Naive thymus-derived CD4-positive, alpha-beta T cell (primary cell): ENCODE measurements around the gene SLC29A1. TPM values are rescaled to one million over a fixed set of nuclear protein-coding genes. Genes with fewer than 3 reads are reported as not detected.

Source experiments
- ATAC-seq: fragments of 150-1000 bp; cut with Tn5 transposase; 2 replicates; pipeline ENCODE4 v1.10.0; 2021; ENCODE audit warnings: mild to moderate bottlenecking, moderate library complexity
- CTCF ChIA-PET: fragments of 350-600 bp; sonication (Branson Sonifier 250); formaldehyde crosslinking; loops from one replicate; lab custom pipeline; 2021; ENCODE audit warnings: antibody characterized with exemption; lab: Charles Lee
- POLR2A ChIA-PET: fragments of 350-600 bp; sonication (Branson Sonifier 250); formaldehyde crosslinking; loops from one replicate; lab custom pipeline; 2021; ENCODE audit warnings: antibody characterized with exemption, inconsistent platforms; lab: Charles Lee
- DNase-seq, 9 donors: peaks; one replicate each; pipeline versions ENCODE4 v3.0.0 to v3.0.0-alpha.2; 2020 to 2022; ENCODE audit warnings: mixed read lengths in 1 of 9
- H3K27ac ChIP-seq: one replicate; pipeline ENCODE4 v1.7.0; 2013; ENCODE audit warnings: mild to moderate bottlenecking, low read depth, low read length, moderate library complexity
- H3K27me3 ChIP-seq, 2 donors: one replicate each; pipeline ENCODE4 v1.7.0; 2013; ENCODE audit warnings: low read length in 2 of 2, mild to moderate bottlenecking in 2 of 2, moderate library complexity in 2 of 2; ENCODE audit not compliant: control insufficient read depth in 2 of 2, insufficient read depth in 2 of 2
- H3K36me3 ChIP-seq, 3 experiments: 1 replicate in 2 of 3; 2 replicates in 1 of 3; pipeline ENCODE4 v1.7.0; 2013; ENCODE audit warnings: low read length in 3 of 3, mild to moderate bottlenecking in 3 of 3, moderate library complexity in 1 of 3; ENCODE audit not compliant: insufficient read depth in 3 of 3, control insufficient read depth in 2 of 3
- H3K4me1 ChIP-seq, 2 donors: one replicate each; pipeline ENCODE4 v1.7.0; 2013; ENCODE audit warnings: low read length in 2 of 2, mild to moderate bottlenecking in 2 of 2, moderate library complexity in 1 of 2; ENCODE audit not compliant: control insufficient read depth in 2 of 2, insufficient read depth in 2 of 2
- H3K4me3 ChIP-seq: 2 replicates; pipeline ENCODE4 v1.7.0; 2013; ENCODE audit warnings: mild to moderate bottlenecking, low read length
- H3K9me3 ChIP-seq, 3 experiments: 1 replicate in 2 of 3; 2 replicates in 1 of 3; pipeline ENCODE4 v1.7.0; 2013; ENCODE audit warnings: low read length in 3 of 3; ENCODE audit not compliant: control insufficient read depth in 2 of 3
- H3K27ac Mint-ChIP-seq, 9 donors: one replicate each; pipeline ENCODE4 v1.8.0; 2020 to 2022; ENCODE audit warnings: mixed read lengths in 9 of 9, mild to moderate bottlenecking in 8 of 9, moderate library complexity in 5 of 9, inconsistent platforms in 2 of 9
- H3K27me3 Mint-ChIP-seq, 5 donors: one replicate each; pipeline ENCODE4 v1.8.0; 2021 to 2022; ENCODE audit warnings: mixed read lengths in 5 of 5, mild to moderate bottlenecking in 1 of 5
- H3K36me3 Mint-ChIP-seq, 5 donors: one replicate each; pipeline ENCODE4 v1.8.0; 2020 to 2022; ENCODE audit warnings: mixed read lengths in 5 of 5, mild to moderate bottlenecking in 3 of 5, inconsistent platforms in 1 of 5
- H3K4me1 Mint-ChIP-seq, 7 donors: one replicate each; pipeline ENCODE4 v1.8.0; 2020 to 2022; ENCODE audit warnings: mixed read lengths in 7 of 7, mild to moderate bottlenecking in 3 of 7, inconsistent platforms in 1 of 7
- H3K4me3 Mint-ChIP-seq, 10 donors: one replicate each; pipeline ENCODE4 v1.8.0; 2020 to 2022; ENCODE audit warnings: mild to moderate bottlenecking in 10 of 10, mixed read lengths in 10 of 10, moderate library complexity in 6 of 10, inconsistent platforms in 2 of 10
- H3K9me3 Mint-ChIP-seq, 11 donors: one replicate each; pipeline ENCODE4 v1.8.0; 2020 to 2022; ENCODE audit warnings: mixed read lengths in 11 of 11, mild to moderate bottlenecking in 4 of 11, inconsistent platforms in 1 of 11, moderate library complexity in 1 of 11
- intact Hi-C, 2 donors: fragments of 100-400 bp; cut with micrococcal nuclease; formaldehyde crosslinking; loops; one replicate each; pipeline ENCODE4 v1.15.1; 2023
- polyA plus RNA-seq, 2 donors: library from polyadenylated mRNA; unstranded; fragments of 300-500 nt; fragmentation: Illumina TruSeq; gene quantifications; one replicate each; pipeline ENCODE4 v1.2.3, GENCODE V29; 2021
- total RNA-seq, 6 experiments: library from RNA in 5 of 6; stranded (reverse) in 5 of 6; gene quantifications; 1 replicate in 5 of 6; 2 replicates in 1 of 6; pipeline ENCODE4 v1.2.3 and lab custom pipeline; 2021 to 2026

SLC29A1 gene
- total and polyA plus RNA-seq, 7 experiments from 2014 or later = 0.84 to 41.1 (median 1.8) TPM

GRCh38 chr6:44258325-44258863 lies 35.0 kb downstream of the SLC29A1 start:
- Mint-ChIP-seq H3K4me1 (peaks cover 32 to 67% (median 62%) of the 10 kb centered on the region in 7 donors), H3K9me3 (peaks cover 0 to 6% (median 0%) of the 10 kb centered on the region in 11 donors), H3K4me3 (peak overlapping the region; percentile 38 to 94 (median 89)), H3K27ac (peak overlapping the region in 8 of 9 donors; percentile 75 to 96 (median 89)), H3K27me3 (no peaks in the 10 kb centered on the region), H3K36me3 (peaks cover 0 to 39% (median 10%) of the 10 kb centered on the region in 5 donors)
- H3K27me3 ChIP-seq = no peaks in the 10 kb centered on the region
- H3K36me3 ChIP-seq = peaks cover 5 to 46% (median 7%) of the 10 kb centered on the region in 3 experiments
- H3K27ac ChIP-seq = peak overlapping the region; percentile 58
- ChIA-PET CTCF (no interaction called here), POLR2A (interaction anchor here (4.7 kb wide), 1 partner anchor 12 kb away, joined by 142 read pairs; the partner anchor contains the start of gene HSP90AB1)
- no peak overlapping the region for H3K4me3 ChIP-seq
- peaks cover 26 to 29% of the 10 kb centered on the region in 2 donors for H3K4me1 ChIP-seq
- intact Hi-C loops = loop anchor here in 1 of 2 donors (5.0 kb wide), 1 partner anchor 1806 kb away; the partner anchor contains the start of gene TRERF1
- no peak for ATAC-seq
- no peaks in the 10 kb centered on the region for H3K9me3 ChIP-seq
- peak in 1 of 9 donors; percentile 22 for DNase-seq

DNA sequence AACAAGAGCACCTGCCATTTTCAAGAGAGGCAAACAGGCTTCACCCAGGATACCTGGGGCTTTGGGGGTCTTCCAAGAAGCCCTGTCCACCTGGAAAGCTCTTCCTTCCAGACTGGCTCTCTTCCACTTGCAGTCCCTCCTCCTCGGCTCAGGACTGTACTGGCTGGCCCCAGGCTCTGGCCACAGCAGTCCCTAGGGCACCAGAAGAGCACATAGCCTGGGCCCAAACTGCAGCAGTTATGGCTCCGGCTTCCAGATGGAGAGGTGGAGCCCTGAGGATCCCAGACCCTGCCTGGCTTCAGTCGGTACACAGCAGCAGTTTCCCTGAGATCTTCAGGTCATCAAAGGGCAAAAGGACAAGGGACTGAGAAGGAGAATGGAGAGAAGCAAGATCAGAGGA lies 35.5 kb downstream of the SLC29A1 start:
- no peak overlapping the region for H3K4me3 ChIP-seq
- H3K27me3 Mint-ChIP-seq = no peaks in the 10 kb centered on the region
- H3K36me3 ChIP-seq = peaks cover 0 to 41% (median 7%) of the 10 kb centered on the region in 3 experiments
- ATAC-seq = no peak
- CTCF ChIA-PET = no interaction called here
- H3K27me3 ChIP-seq = no peaks in the 10 kb centered on the region
- H3K9me3 Mint-ChIP-seq = peaks cover 0 to 6% (median 0%) of the 10 kb centered on the region in 11 donors
- intact Hi-C loops = loop anchor here in 1 of 2 donors (5.0 kb wide), 1 partner anchor 1807 kb away; the partner anchor contains the start of gene TRERF1
- peak overlapping the region in 7 of 9 donors; percentile 73 to 93 (median 88) for H3K27ac Mint-ChIP-seq
- peaks cover 32 to 34% of the 10 kb centered on the region in 2 donors for H3K4me1 ChIP-seq
- no peaks in the 10 kb centered on the region for H3K9me3 ChIP-seq
- peaks cover 37 to 67% (median 62%) of the 10 kb centered on the region in 7 donors for H3K4me1 Mint-ChIP-seq
- POLR2A ChIA-PET = interaction anchor here (4.7 kb wide), 1 partner anchor 12 kb away, joined by 142 read pairs; the partner anchor contains the start of gene HSP90AB1
- peak overlapping the region; percentile 38 to 94 (median 89) for H3K4me3 Mint-ChIP-seq
- H3K27ac ChIP-seq = no peak overlapping the region
- no peak for DNase-seq
- peaks cover 0 to 41% (median 6%) of the 10 kb centered on the region in 5 donors for H3K36me3 Mint-ChIP-seq

DNA sequence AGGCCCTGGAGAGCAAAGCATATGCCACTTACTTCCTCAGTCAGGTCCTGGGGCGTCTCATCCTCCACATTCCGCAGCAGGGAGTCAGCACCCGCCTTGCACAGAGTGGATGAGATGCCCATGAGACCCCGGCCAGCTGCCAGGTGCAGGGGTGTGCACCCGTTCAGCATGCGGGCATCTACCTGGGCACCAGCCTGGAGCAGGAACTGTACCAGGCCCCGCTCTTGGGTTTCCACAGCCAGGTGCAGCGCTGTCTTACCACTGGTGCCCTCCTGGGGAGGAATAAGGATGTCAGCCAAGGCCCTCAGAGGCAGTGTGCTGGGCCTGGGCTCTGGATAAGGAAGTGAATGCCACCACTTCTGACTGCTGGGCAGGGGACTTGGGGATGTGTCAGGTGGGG lies 36.6 kb downstream of the SLC29A1 start:
- POLR2A ChIA-PET = interaction anchor here (0.8 to 3.2 kb wide), 2 partner anchors 13 kb away, joined by 6 to 35 read pairs; partner anchors contain the start of gene HSP90AB1
- peaks cover 0 to 32% (median 0%) of the 10 kb centered on the region in 3 experiments for H3K36me3 ChIP-seq
- H3K27ac Mint-ChIP-seq = peak overlapping the region in 2 of 9 donors; percentile 34 to 41

DNA sequence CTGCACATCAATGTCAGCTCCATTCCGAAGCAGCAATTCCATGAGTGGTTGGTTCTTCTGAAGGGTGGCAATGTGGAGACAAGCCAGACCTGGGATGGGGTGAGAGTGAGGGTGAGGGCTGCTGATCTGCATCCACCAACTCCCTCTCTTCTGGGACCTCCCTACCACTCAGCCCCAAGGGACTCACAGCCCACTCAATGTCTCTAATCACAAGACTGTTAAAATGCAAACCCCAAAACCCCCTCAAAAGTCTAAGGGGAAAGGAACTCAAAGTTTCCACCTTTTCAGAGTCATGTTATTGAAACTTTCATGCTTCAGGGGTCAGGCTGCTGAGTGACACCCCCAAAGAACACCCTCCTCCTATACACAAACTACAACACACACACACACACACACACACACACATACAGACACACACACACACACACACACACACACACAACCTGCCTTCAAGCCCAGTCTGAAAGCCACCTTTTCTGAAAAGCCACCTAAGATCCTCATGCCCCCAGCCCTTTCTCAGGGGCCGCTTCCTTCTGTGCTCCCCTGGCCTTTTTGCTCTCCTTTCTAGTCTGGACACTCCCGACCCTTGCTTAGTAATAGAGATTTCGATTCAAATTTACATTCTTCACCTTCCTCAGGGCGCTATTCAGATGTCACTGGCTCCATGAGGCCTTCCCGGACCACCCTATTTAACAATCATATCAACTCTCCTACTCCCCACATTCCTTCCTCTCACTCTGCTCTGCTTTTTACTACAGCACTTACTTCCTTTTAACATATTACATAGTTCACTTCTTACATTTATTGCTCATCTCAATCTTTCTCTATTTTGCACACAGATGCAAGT lies 37.3 kb downstream of the SLC29A1 start:
- H3K9me3 Mint-ChIP-seq = peaks cover 0 to 6% (median 0%) of the 10 kb centered on the region in 11 donors
- ATAC-seq = no peak
- no peaks in the 10 kb centered on the region for H3K27me3 Mint-ChIP-seq
- no peaks in the 10 kb centered on the region for H3K9me3 ChIP-seq
- ChIA-PET CTCF (no interaction called here), POLR2A (interaction anchor here (3.2 kb wide), 1 partner anchor 13 kb away, joined by 35 read pairs; the partner anchor contains the start of gene HSP90AB1)
- H3K4me3 ChIP-seq = no peak overlapping the region
- H3K36me3 ChIP-seq = peaks cover 0 to 28% (median 0%) of the 10 kb centered on the region in 3 experiments
- intact Hi-C loops = no loop called here
- H3K4me1 ChIP-seq = peaks cover 39 to 40% of the 10 kb centered on the region in 2 donors
- peak overlapping the region in 5 of 9 donors; percentile 2 to 21 (median 14) for H3K27ac Mint-ChIP-seq
- H3K4me1 Mint-ChIP-seq = peaks cover 43 to 60% (median 56%) of the 10 kb centered on the region in 7 donors
- peaks cover 0 to 31% (median 5%) of the 10 kb centered on the region in 5 donors for H3K36me3 Mint-ChIP-seq
- peak overlapping the region; percentile 7 for H3K27ac ChIP-seq
- peak overlapping the region in 2 of 10 donors; percentile 2 to 39 for H3K4me3 Mint-ChIP-seq
- H3K27me3 ChIP-seq = no peaks in the 10 kb centered on the region
- DNase-seq = no peak

More for the DNA sequence above, 36.6 kb downstream of the SLC29A1 start:
- Histone ChIP-seq H3K4me3 (no peak overlapping the region), H3K4me1 (peaks cover 40 to 41% of the 10 kb centered on the region in 2 donors), H3K27ac (no peak overlapping the region), H3K27me3 (no peaks in the 10 kb centered on the region), H3K9me3 (no peaks in the 10 kb centered on the region)
- CTCF ChIA-PET = no interaction called here
- intact Hi-C loops = no loop called here
- Mint-ChIP-seq H3K27me3 (no peaks in the 10 kb centered on the region), H3K9me3 (peaks cover 0 to 6% (median 0%) of the 10 kb centered on the region in 11 donors), H3K4me1 (peaks cover 46 to 66% (median 59%) of the 10 kb centered on the region in 7 donors), H3K4me3 (peak overlapping the region in 1 of 10 donors; percentile 5), H3K36me3 (peaks cover 0 to 35% (median 5%) of the 10 kb centered on the region in 5 donors)
- ATAC-seq (no peak), DNase-seq (no peak)

- intact Hi-C loops = no loop called here
- H3K36me3 Mint-ChIP-seq = peaks cover 0 to 27% (median 5%) of the 10 kb centered on the region in 5 donors
Measured at GRCh38 chr6:44261581-44261980, 38.2 kb downstream of the SLC29A1 start.

More at GRCh38 chr6:44261581-44261980, 38.2 kb downstream of the SLC29A1 start:
- H3K27me3 Mint-ChIP-seq = no peaks in the 10 kb centered on the region
- H3K27me3 ChIP-seq = no peaks in the 10 kb centered on the region
- ATAC-seq (no peak), DNase-seq (no peak)
- H3K36me3 ChIP-seq = peaks cover 0 to 26% (median 0%) of the 10 kb centered on the region in 3 experiments
- H3K4me3 ChIP-seq = no peak overlapping the region
- POLR2A ChIA-PET = interaction anchor here (1.0 to 3.2 kb wide), 4 partner anchors 8 to 14 kb away, joined by 3 to 35 read pairs (median 4); partner anchors contain the start of gene HSP90AB1
- peaks cover 34 to 54% (median 50%) of the 10 kb centered on the region in 7 donors for H3K4me1 Mint-ChIP-seq
- H3K4me1 ChIP-seq = peaks cover 32 to 34% of the 10 kb centered on the region in 2 donors
- CTCF ChIA-PET = interaction anchor here (1.2 to 1.5 kb wide), 4 partner anchors 8 to 37 kb away, joined by 3 to 6 read pairs (median 4); partner anchors contain the start of genes HSP90AB1 and SLC29A1
- no peaks in the 10 kb centered on the region for H3K9me3 ChIP-seq
- peak overlapping the region in 1 of 9 donors; percentile 90 for H3K27ac Mint-ChIP-seq
- H3K4me3 Mint-ChIP-seq = no peak overlapping the region
- H3K27ac ChIP-seq = no peak overlapping the region
- peaks cover 0 to 3% (median 0%) of the 10 kb centered on the region in 11 donors for H3K9me3 Mint-ChIP-seq
